KBM-7 (cell line): ENCODE data around the gene PTH2.

Source experiments
- DNase-seq: peaks from one replicate; pipeline ENCODE4 v3.0.0-alpha.2; 2015
- in situ Hi-C: fragments of 300-500 bp; cut with MboI; formaldehyde crosslinking; loops from 2 replicates; pipeline ENCODE4 v1.14.3; 2020; ENCODE audit warnings: low sequenced_read_pairs, low pct_unique_long_range_greater_than_20kb, mixed read lengths

The PTH2 gene

GRCh38 chr19:49434907-49435583, 11.8 kb upstream of the PTH2 start:
- in situ Hi-C loops: no loop called here
- DNase-seq: no peak

GRCh38 chr19:49433240-49433901, 10.1 kb upstream of the PTH2 start:
- in situ Hi-C loops: no loop called here
- DNase-seq: no peak

- in situ Hi-C loops: no loop called here
- DNase-seq: no peak
Measured at GRCh38 chr19:49432141-49433073, 9.2 kb upstream of the PTH2 start.

GRCh38 chr19:49431330-49431749, 8.1 kb upstream of the PTH2 start:
- in situ Hi-C loops: no loop called here
- DNase-seq: no peak

GRCh38 chr19:49430678-49431329, 7.6 kb upstream of the PTH2 start:
- no peak for DNase-seq
- in situ Hi-C loops: no loop called here

- in situ Hi-C loops: no loop called here
Measured at GRCh38 chr19:49430172-49430677, 7.0 kb upstream of the PTH2 start.

GRCh38 chr19:49428547-49429451, 5.6 kb upstream of the PTH2 start:
- no peak for DNase-seq
- in situ Hi-C loops: no loop called here

More at GRCh38 chr19:49430172-49430677, 7.0 kb upstream of the PTH2 start:
- DNase-seq: no peak

- no peak for DNase-seq
- in situ Hi-C loops: no loop called here
Measured at GRCh38 chr19:49427855-49428546, 4.8 kb upstream of the PTH2 start.

GRCh38 chr19:49427339-49427738, 4.1 kb upstream of the PTH2 start:
- in situ Hi-C loops: no loop called here

GRCh38 chr19:49425922-49426592, 2.8 kb upstream of the PTH2 start:
- peak; percentile 51 for DNase-seq
- in situ Hi-C loops: no loop called here

More at GRCh38 chr19:49427339-49427738, 4.1 kb upstream of the PTH2 start:
- no peak for DNase-seq

- in situ Hi-C loops: no loop called here
- DNase-seq: no peak
Measured at GRCh38 chr19:49425178-49425577, 1.9 kb upstream of the PTH2 start, which contains the start of gene GFY. Gene GFY (plus strand): TSS chr19:49425388. CDS start chr19:49426431, 1,043 bp downstream.

- in situ Hi-C loops: no loop called here
- DNase-seq: no peak
Measured at GRCh38 chr19:49423985-49424303, 703 bp upstream of the PTH2 start.

GRCh38 chr19:49422407-49423070, 702 bp downstream of the PTH2 start:
- DNase-seq: peak; percentile 78
- in situ Hi-C loops: no loop called here

- in situ Hi-C loops: no loop called here
- no peak for DNase-seq
Measured at GRCh38 chr19:49421878-49422202, 1.4 kb downstream of the PTH2 start.

GRCh38 chr19:49421039-49421877, 2.0 kb downstream of the PTH2 start:
- in situ Hi-C loops: no loop called here
- DNase-seq: peak; percentile 77

GRCh38 chr19:49420227-49420626, 3.0 kb downstream of the PTH2 start:
- in situ Hi-C loops: no loop called here
- no peak for DNase-seq
